GM21423 (cell line): ENCODE measurements around the gene C4orf50.
"Not testable (repeated sequence)": the region's sequence is repeated elsewhere in the genome, so short reads cannot be mapped to it uniquely, and the experiment has no call there.

ENCODE experiments used
- ATAC-seq: cut with Tn5 transposase; IDR thresholded peaks from one replicate; pipeline ENCODE4 v1.9.1; 2021; ENCODE audit warnings: mild to moderate bottlenecking, moderate library complexity; ENCODE audit not compliant: unreplicated experiment

Gene C4orf50

GRCh38 chr4:5874811-5875449 is 143.3 kb downstream of the C4orf50 start:
- ATAC-seq = no peak

GRCh38 chr4:5870701-5871100 is 147.5 kb downstream of the C4orf50 start:
- no peak for ATAC-seq

GRCh38 chr4:5869966-5870619 is 148.1 kb downstream of the C4orf50 start:
- no peak for ATAC-seq

- no peak for ATAC-seq
Observed at GRCh38 chr4:5867866-5868265, 150.4 kb downstream of the C4orf50 start.

GRCh38 chr4:5866841-5867813 is 151.1 kb downstream of the C4orf50 start:
- no peak for ATAC-seq

GRCh38 chr4:5865896-5866599 is 152.2 kb downstream of the C4orf50 start:
- no peak for ATAC-seq

- no peak for ATAC-seq
Observed at GRCh38 chr4:5863461-5864113, 154.6 kb downstream of the C4orf50 start.

- no peak for ATAC-seq
Observed at GRCh38 chr4:5858020-5858769, 160.0 kb downstream of the C4orf50 start.

GRCh38 chr4:5857199-5857598 is 161.0 kb downstream of the C4orf50 start:
- no peak for ATAC-seq

- ATAC-seq = not testable (repeated sequence)
Observed at GRCh38 chr4:5856362-5856761, 161.9 kb downstream of the C4orf50 start.

- no peak for ATAC-seq
Observed at GRCh38 chr4:5854929-5855328, 163.3 kb downstream of the C4orf50 start.

- no peak for ATAC-seq
Observed at GRCh38 chr4:5852523-5853202, 165.6 kb downstream of the C4orf50 start.

GRCh38 chr4:5851637-5852301 is 166.5 kb downstream of the C4orf50 start:
- no peak for ATAC-seq
